ENCODE measurements around the gene ZFAND4. TPM values are rescaled to one million over a fixed set of nuclear protein-coding genes. Genes with fewer than 3 reads are reported as not detected.

The ZFAND4 gene
- total RNA-seq, 4 donors from 2014 or later: 5.0 to 15.3 (median 7.9) TPM

DNA sequence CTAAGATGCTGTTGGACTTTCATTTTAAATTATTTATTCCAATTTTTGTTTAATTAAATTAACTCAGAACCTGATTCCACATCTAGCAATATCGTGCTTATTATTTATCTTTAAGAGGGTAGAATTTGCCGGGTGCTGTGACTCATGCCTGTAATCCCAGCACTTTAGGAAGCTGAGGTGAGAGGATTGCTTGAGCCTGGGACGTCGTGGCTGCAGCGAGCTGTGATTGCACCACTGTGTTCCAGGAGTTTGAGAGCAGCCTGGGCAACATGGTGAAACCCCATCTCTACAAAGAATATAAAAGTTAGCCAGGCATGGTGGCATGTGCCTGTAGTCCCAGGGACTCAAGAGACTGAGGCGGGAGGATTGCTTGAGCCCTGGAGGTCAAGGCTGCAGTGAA lies 47.8 kb downstream of the ZFAND4 start:
- Histone ChIP-seq H3K27me3 (no peaks in the 10 kb centered on the region), H3K4me3 (no peak overlapping the region), H3K36me3 (peaks cover 0 to 42% (median 0%) of the 10 kb centered on the region in 3 donors), H3K27ac (no peak overlapping the region), H3K4me1 (no peaks in the 10 kb centered on the region), H3K9me3 (no peaks in the 10 kb centered on the region)
- intact Hi-C loops (cut with DNase I): no loop called here
- no peak for DNase-seq
- TF ChIP-seq POLR2A (IDR thresholded peaks at IDR 0.05): no peak
- TF ChIP-seq, protein P1, sequence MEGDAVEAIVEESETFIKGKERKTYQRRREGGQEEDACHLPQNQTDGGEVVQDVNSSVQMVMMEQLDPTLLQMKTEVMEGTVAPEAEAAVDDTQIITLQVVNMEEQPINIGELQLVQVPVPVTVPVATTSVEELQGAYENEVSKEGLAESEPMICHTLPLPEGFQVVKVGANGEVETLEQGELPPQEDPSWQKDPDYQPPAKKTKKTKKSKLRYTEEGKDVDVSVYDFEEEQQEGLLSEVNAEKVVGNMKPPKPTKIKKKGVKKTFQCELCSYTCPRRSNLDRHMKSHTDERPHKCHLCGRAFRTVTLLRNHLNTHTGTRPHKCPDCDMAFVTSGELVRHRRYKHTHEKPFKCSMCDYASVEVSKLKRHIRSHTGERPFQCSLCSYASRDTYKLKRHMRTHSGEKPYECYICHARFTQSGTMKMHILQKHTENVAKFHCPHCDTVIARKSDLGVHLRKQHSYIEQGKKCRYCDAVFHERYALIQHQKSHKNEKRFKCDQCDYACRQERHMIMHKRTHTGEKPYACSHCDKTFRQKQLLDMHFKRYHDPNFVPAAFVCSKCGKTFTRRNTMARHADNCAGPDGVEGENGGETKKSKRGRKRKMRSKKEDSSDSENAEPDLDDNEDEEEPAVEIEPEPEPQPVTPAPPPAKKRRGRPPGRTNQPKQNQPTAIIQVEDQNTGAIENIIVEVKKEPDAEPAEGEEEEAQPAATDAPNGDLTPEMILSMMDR (IDR thresholded peaks at IDR 0.05): no peak
- WGBS, 2 donors: 85 to 93% methylated on average over 5 to 6 of the region's 6 CpGs

DNA sequence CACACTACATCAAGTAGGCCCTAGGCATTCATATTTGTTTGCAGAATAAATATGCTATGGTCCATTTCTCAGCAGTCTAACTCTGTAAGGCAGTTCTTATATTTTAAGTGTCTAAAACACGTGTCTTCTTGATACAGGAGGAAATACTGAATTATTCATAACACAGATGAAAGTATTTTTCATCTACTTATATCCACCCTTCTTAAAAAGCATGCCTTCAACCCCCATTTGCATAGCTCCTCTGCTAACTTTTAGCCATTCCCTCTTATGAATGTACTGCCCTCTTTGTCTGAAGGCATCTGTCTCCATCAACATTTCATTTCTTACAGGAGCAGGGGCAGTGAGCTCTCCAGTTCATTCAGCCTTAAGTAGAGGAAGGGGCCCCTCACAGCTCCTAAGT lies 57.7 kb downstream of the ZFAND4 start:
- intact Hi-C loops (cut with DNase I): no loop called here
- TF ChIP-seq, protein P1 (IDR thresholded peaks at IDR 0.05): no peak
- no peak for TF ChIP-seq POLR2A (IDR thresholded peaks at IDR 0.05)
- 77 to 85% methylated on average over 1 of the region's 1 CpG for WGBS, 2 donors

DNA sequence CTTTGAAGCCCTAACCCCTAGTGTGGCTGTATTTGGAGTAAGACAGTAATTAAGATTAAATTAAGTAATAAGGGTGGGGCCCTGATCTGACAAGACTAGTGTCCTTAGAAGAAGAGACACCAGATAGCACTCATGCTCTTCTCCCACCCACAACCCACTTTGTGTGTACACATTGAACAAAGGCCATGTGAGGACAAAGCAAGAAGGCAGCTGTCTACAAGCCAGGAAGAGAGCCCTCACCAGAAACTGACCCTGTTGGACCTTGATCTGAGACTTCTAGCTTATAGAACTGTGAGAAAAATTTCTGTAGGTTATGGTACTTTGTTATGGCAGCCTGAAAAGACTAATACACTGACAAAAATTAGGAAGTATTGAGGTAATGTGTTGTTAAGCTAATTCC lies 59.8 kb downstream of the ZFAND4 start:
- no peak overlapping the region for H3K4me3 ChIP-seq
- intact Hi-C loops (cut with DNase I): no loop called here
- no peak for DNase-seq
- no peak overlapping the region for H3K27ac ChIP-seq
- H3K36me3 ChIP-seq: peaks cover 0 to 78% (median 0%) of the 10 kb centered on the region in 3 donors
- no peak for TF ChIP-seq POLR2A (IDR thresholded peaks at IDR 0.05)
- H3K4me1 ChIP-seq: no peaks in the 10 kb centered on the region
- H3K9me3 ChIP-seq: no peaks in the 10 kb centered on the region
- no peaks in the 10 kb centered on the region for H3K27me3 ChIP-seq

More for the DNA sequence above, 57.7 kb downstream of the ZFAND4 start:
- Histone ChIP-seq H3K36me3 (peaks cover 0 to 72% (median 0%) of the 10 kb centered on the region in 3 donors), H3K27me3 (no peaks in the 10 kb centered on the region), H3K4me3 (no peak overlapping the region), H3K27ac (no peak overlapping the region), H3K9me3 (no peaks in the 10 kb centered on the region), H3K4me1 (no peaks in the 10 kb centered on the region)
- no peak for DNase-seq

DNA sequence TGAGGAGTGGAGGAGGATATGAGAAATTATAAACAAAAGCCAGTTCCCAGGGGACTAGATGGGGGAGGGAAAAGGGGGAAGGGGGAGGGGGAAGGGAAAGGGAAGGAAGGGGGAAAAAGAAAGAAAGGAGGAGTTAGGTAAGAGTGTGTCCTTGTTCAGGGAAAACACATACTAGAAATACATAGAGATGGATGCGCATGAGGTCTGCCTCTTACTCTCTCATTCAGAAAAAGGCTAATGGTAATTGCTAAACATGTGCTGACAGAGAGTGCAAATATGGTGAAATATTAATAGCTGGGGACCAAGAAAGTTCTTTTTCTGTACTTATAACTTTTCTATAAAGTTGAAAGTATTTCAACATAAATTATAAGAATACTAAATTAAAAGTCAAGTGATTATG lies 64.5 kb downstream of the ZFAND4 start:
- H3K36me3 ChIP-seq: peaks cover 0 to 38% (median 0%) of the 10 kb centered on the region in 3 donors
- no peak for DNase-seq
- H3K27ac ChIP-seq: no peak overlapping the region
- no peaks in the 10 kb centered on the region for H3K27me3 ChIP-seq
- H3K9me3 ChIP-seq: no peaks in the 10 kb centered on the region
- 95 to 100% methylated on average over 1 of the region's 1 CpG for WGBS, 2 donors
- H3K4me3 ChIP-seq: no peak overlapping the region
- no peaks in the 10 kb centered on the region for H3K4me1 ChIP-seq
- intact Hi-C loops (cut with DNase I): no loop called here
- TF ChIP-seq, protein P1 (IDR thresholded peaks at IDR 0.05): no peak
- TF ChIP-seq POLR2A (IDR thresholded peaks at IDR 0.05): no peak

DNA sequence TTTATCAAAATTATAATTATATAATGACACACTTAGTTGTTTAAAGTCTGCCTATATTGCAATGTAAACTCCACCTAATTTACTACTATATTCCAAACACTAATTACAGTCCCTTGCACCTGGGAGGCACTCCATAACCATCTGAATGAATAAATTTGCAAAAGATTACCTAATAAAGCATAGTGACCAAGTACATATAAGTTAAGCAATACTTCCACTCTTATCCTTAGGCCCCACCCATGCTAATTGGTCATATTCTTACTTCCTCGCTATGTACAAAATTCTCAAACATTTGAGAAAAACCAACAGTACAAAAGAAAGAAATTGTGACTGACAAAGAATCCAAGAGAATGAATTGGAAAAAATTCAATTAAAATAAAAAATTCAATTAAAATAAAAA lies 65.3 kb downstream of the ZFAND4 start:
- no peaks in the 10 kb centered on the region for H3K27me3 ChIP-seq
- 87 to 91% methylated on average over 1 of the region's 1 CpG for WGBS, 2 donors
- no peak for DNase-seq
- H3K27ac ChIP-seq: no peak overlapping the region
- H3K36me3 ChIP-seq: peaks cover 0 to 30% (median 0%) of the 10 kb centered on the region in 3 donors
- H3K4me3 ChIP-seq: no peak overlapping the region
- intact Hi-C loops (cut with DNase I): no loop called here
- no peaks in the 10 kb centered on the region for H3K4me1 ChIP-seq
- no peaks in the 10 kb centered on the region for H3K9me3 ChIP-seq
- TF ChIP-seq POLR2A (IDR thresholded peaks at IDR 0.05): no peak
- TF ChIP-seq, protein P1 (IDR thresholded peaks at IDR 0.05): no peak

DNA sequence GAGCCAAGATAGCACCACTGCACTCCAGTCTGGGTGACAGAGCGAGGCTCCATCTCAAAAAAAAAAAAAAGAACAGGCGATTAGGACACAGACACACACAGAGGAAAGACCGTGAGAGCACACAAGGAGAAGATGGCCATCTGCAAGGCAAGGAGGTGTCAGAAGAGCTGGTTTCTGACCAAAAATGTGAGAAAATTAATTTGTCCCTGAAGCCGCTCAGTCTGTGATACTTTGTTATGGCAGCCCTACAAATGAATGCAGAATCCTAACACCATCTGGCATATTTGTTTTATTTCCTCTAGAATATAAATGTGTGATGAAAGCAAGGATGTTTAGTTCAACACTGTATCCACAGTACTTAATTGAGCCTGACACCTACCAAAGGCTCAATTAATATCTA lies 69.7 kb downstream of the ZFAND4 start:
- no peak for DNase-seq
- Histone ChIP-seq H3K9me3 (no peaks in the 10 kb centered on the region), H3K4me3 (no peak overlapping the region), H3K27ac (no peak overlapping the region), H3K27me3 (peaks cover 0 to 22% (median 0%) of the 10 kb centered on the region in 4 donors), H3K4me1 (peaks cover 0 to 7% (median 0%) of the 10 kb centered on the region in 3 donors), H3K36me3 (no peaks in the 10 kb centered on the region)
- intact Hi-C loops (cut with DNase I): no loop called here
- WGBS, 2 donors: 76 to 78% methylated on average over 4 of the region's 4 CpGs
- TF ChIP-seq, protein P1 (IDR thresholded peaks at IDR 0.05): no peak
- TF ChIP-seq POLR2A (IDR thresholded peaks at IDR 0.05): no peak
